HG03439 (cell line): Measurements from ENCODE around the gene PTPN7.
"Not testable (repeated sequence)": the region's sequence is repeated elsewhere in the genome, so short reads cannot be mapped to it uniquely, and the experiment has no call there.

Experiments used
- ATAC-seq: cut with Tn5 transposase; IDR thresholded peaks from one replicate; pipeline ENCODE4 v1.9.1; 2021; ENCODE audit warnings: mild to moderate bottlenecking, moderate library complexity; ENCODE audit not compliant: unreplicated experiment

Gene PTPN7

GRCh38 chr1:202160377-202160940, at the start of gene PTPN7:
Gene PTPN7 (minus strand): TSS chr1:202160602. CDS start chr1:202159402, 1,200 bp downstream.
- ATAC-seq = peak; percentile 70

- ATAC-seq = no peak
These were observed 48.0 kb upstream of the PTPN7 start for GRCh38 chr1:202208351-202208857.

- ATAC-seq = no peak
These were observed 46.9 kb upstream of the PTPN7 start for GRCh38 chr1:202207292-202207691.

GRCh38 chr1:202205523-202206190, 45.3 kb upstream of the PTPN7 start:
- ATAC-seq = no peak

- no peak for ATAC-seq
These were observed 43.7 kb upstream of the PTPN7 start for GRCh38 chr1:202204065-202204464.

- no peak for ATAC-seq
These were observed 43.0 kb upstream of the PTPN7 start for GRCh38 chr1:202203238-202204039.

GRCh38 chr1:202202500-202203168, 42.2 kb upstream of the PTPN7 start:
- ATAC-seq = no peak

GRCh38 chr1:202201971-202202370, 41.6 kb upstream of the PTPN7 start:
- no peak for ATAC-seq

GRCh38 chr1:202201266-202201665, 40.9 kb upstream of the PTPN7 start:
- no peak for ATAC-seq

GRCh38 chr1:202200669-202201068, 40.3 kb upstream of the PTPN7 start:
- no peak for ATAC-seq

- no peak for ATAC-seq
These were observed 39.7 kb upstream of the PTPN7 start for GRCh38 chr1:202200112-202200548.

- ATAC-seq = no peak
These were observed 38.9 kb upstream of the PTPN7 start for GRCh38 chr1:202199040-202199889.

- no peak for ATAC-seq
These were observed 37.9 kb upstream of the PTPN7 start for GRCh38 chr1:202198366-202198724.

- ATAC-seq = no peak
These were observed 37.4 kb upstream of the PTPN7 start for GRCh38 chr1:202197653-202198365.

- no peak for ATAC-seq
These were observed 33.9 kb upstream of the PTPN7 start for GRCh38 chr1:202194328-202194648.

- ATAC-seq = no peak
These were observed 33.4 kb upstream of the PTPN7 start, which contains the start of gene LGR6 for GRCh38 chr1:202193614-202194327. Gene LGR6 (plus strand): TSS chr1:202193799. CDS start chr1:202193990, 191 bp downstream.

GRCh38 chr1:202192770-202193613, 32.6 kb upstream of the PTPN7 start:
- ATAC-seq = no peak

- not testable (repeated sequence) for ATAC-seq
These were observed 31.0 kb upstream of the PTPN7 start for GRCh38 chr1:202191391-202191790.
